Glutamatergic neuron (in vitro differentiated cells): ENCODE data around the gene YBX1. TPM values are rescaled to one million over a fixed set of nuclear protein-coding genes. Genes with fewer than 3 reads are reported as not detected.
A peak's percentile ranks its signal among the peaks of the same experiment; 100 is the strongest.

ENCODE experiments used
- DNase-seq: peaks from one replicate; pipeline ENCODE4 v3.0.0; 2022
- H3K27ac Mint-ChIP-seq: one replicate; pipeline ENCODE4 v1.8.0; 2020; ENCODE audit warnings: mild to moderate bottlenecking, mixed read lengths, inconsistent platforms; ENCODE audit not compliant: unreplicated experiment
- H3K27me3 Mint-ChIP-seq: one replicate; pipeline ENCODE4 v1.8.0; 2020; ENCODE audit warnings: mild to moderate bottlenecking, moderate library complexity, mixed read lengths, inconsistent platforms; ENCODE audit not compliant: unreplicated experiment
- H3K36me3 Mint-ChIP-seq: one replicate; pipeline ENCODE4 v1.8.0; 2020; ENCODE audit warnings: mild to moderate bottlenecking, mixed read lengths, inconsistent platforms; ENCODE audit not compliant: unreplicated experiment
- H3K4me1 Mint-ChIP-seq: one replicate; pipeline ENCODE4 v1.8.0; 2020; ENCODE audit warnings: mild to moderate bottlenecking, low read depth, mixed read lengths, inconsistent platforms; ENCODE audit not compliant: unreplicated experiment
- H3K4me3 Mint-ChIP-seq: one replicate; pipeline ENCODE4 v1.8.0; 2020; ENCODE audit warnings: mild to moderate bottlenecking, mixed read lengths, inconsistent platforms; ENCODE audit not compliant: unreplicated experiment
- H3K9me3 Mint-ChIP-seq: one replicate; pipeline ENCODE4 v1.8.0; 2020; ENCODE audit warnings: mild to moderate bottlenecking, moderate library complexity, mixed read lengths, inconsistent platforms; ENCODE audit not compliant: unreplicated experiment
- CTCF ChIP-seq: fragments of 200-600 bp; sonication (generic); IDR thresholded peaks from one replicate; pipeline ENCODE4 v1.5.0; 2021; ENCODE audit not compliant: partially characterized antibody, unreplicated experiment
- total RNA-seq: library from RNA; stranded (reverse); fragmentation: NEBNext Ultra II Directional; extraction: Animal tissue kit (Norgen Biotek cat#: 25700); gene quantifications from one replicate; pipeline ENCODE4 v1.2.1, GENCODE V29; 2021; ENCODE audit not compliant: unreplicated experiment

YBX1 gene
- total RNA-seq, 1 donor from 2014 or later = 531 TPM

GRCh38 chr1:42657981-42658876 is 24.0 kb upstream of the YBX1 start, which contains the start of gene PPIH:
TSS of gene PPIH (plus strand) at chr1:42658423. CDS start at chr1:42658447, 24 bp downstream.
- H3K4me1 Mint-ChIP-seq = peaks cover 8% of the 10 kb centered on the region
- peak within 1 kb of the TSS; percentile 96 for H3K4me3 Mint-ChIP-seq
- TF ChIP-seq CTCF = no peak
- H3K9me3 Mint-ChIP-seq = peaks cover 2% of the 10 kb centered on the region
- peak within 1 kb of the TSS; percentile 70 for H3K27ac Mint-ChIP-seq
- H3K27me3 Mint-ChIP-seq = no peaks in the 10 kb centered on the region
- peak; percentile 97 for DNase-seq
- no peaks in the 10 kb centered on the region for H3K36me3 Mint-ChIP-seq

GRCh38 chr1:42658877-42659337 is 23.3 kb upstream of the YBX1 start:
- no peaks in the 10 kb centered on the region for H3K36me3 Mint-ChIP-seq
- H3K27me3 Mint-ChIP-seq = no peaks in the 10 kb centered on the region
- peaks cover 8% of the 10 kb centered on the region for H3K4me1 Mint-ChIP-seq
- TF ChIP-seq CTCF = no peak
- H3K4me3 Mint-ChIP-seq = peak overlapping the region; percentile 96
- H3K27ac Mint-ChIP-seq = peak overlapping the region; percentile 65
- H3K9me3 Mint-ChIP-seq = peaks cover 2% of the 10 kb centered on the region
- DNase-seq = no peak

GRCh38 chr1:42660907-42661500 is 21.2 kb upstream of the YBX1 start:
- no peaks in the 10 kb centered on the region for H3K36me3 Mint-ChIP-seq
- DNase-seq = no peak
- no peak overlapping the region for H3K4me3 Mint-ChIP-seq
- H3K27ac Mint-ChIP-seq = no peak overlapping the region
- TF ChIP-seq CTCF = no peak
- peaks cover 2% of the 10 kb centered on the region for H3K9me3 Mint-ChIP-seq
- no peaks in the 10 kb centered on the region for H3K27me3 Mint-ChIP-seq
- peaks cover 8% of the 10 kb centered on the region for H3K4me1 Mint-ChIP-seq

- Mint-ChIP-seq H3K36me3 (peaks cover 5% of the 10 kb centered on the region), H3K27ac (no peak overlapping the region)
- TF ChIP-seq CTCF = no peak
These were observed 12.3 kb upstream of the YBX1 start for GRCh38 chr1:42669936-42670335.

GRCh38 chr1:42670425-42670824 is 11.8 kb upstream of the YBX1 start:
- no peak overlapping the region for H3K4me3 Mint-ChIP-seq
- H3K36me3 Mint-ChIP-seq = peaks cover 5% of the 10 kb centered on the region
- TF ChIP-seq CTCF = no peak
- no peaks in the 10 kb centered on the region for H3K9me3 Mint-ChIP-seq
- DNase-seq = no peak
- H3K27me3 Mint-ChIP-seq = peaks cover 2% of the 10 kb centered on the region
- H3K27ac Mint-ChIP-seq = no peak overlapping the region
- no peaks in the 10 kb centered on the region for H3K4me1 Mint-ChIP-seq

More at GRCh38 chr1:42669936-42670335, 12.3 kb upstream of the YBX1 start:
- no peaks in the 10 kb centered on the region for H3K4me1 Mint-ChIP-seq
- H3K27me3 Mint-ChIP-seq = peaks cover 2% of the 10 kb centered on the region
- H3K4me3 Mint-ChIP-seq = no peak overlapping the region
- H3K9me3 Mint-ChIP-seq = no peaks in the 10 kb centered on the region
- DNase-seq = no peak
